HepG2 (cell line): ENCODE data around the gene YWHAQ. TPM values are rescaled to one million over a fixed set of nuclear protein-coding genes. Genes with fewer than 3 reads are reported as not detected.

Experiments used
- ATAC-seq: fragments of 200-7000 bp; cut with Tn5 transposase; 3 replicates; pipeline ENCODE4 v1.9.1; 2020; ENCODE audit warnings: mild to moderate bottlenecking, moderate library complexity
- BruUV-seq: library from RNA; stranded (reverse); fragments of 400-500 nt; replicated peaks from 2 replicates; lab custom pipeline; 2021; lab: Mats Ljungman, UMichigan
- CTCF ChIA-PET: fragments of 300-600 bp; formaldehyde crosslinking; extraction: SDS; loops from one replicate; lab custom pipeline; 2021; ENCODE audit warnings: low total read pairs, inconsistent platforms, low intra/inter-chr PET ratio; lab: Yijun Ruan, JAX
- POLR2A ChIA-PET: fragments of 350-600 bp; sonication (Branson Sonifier 250); formaldehyde crosslinking; loops from one replicate; lab custom pipeline; 2020; ENCODE audit warnings: antibody characterized with exemption, inconsistent platforms; lab: Yijun Ruan, JAX
- DNase-seq: peaks from one replicate; pipeline ENCODE4 v3.0.0-alpha.2; 2015; ENCODE audit warnings: low spot score
- FAIRE-seq: peaks from 3 replicates; lab custom pipeline; 2011; peaks lifted over from hg19 to GRCh38; lab: Jason Lieb, UNC
- H2AFZ ChIP-seq: one replicate; pipeline ENCODE4 v1.6.1; 2011; ENCODE audit warnings: low read length, inconsistent platforms
- H3K27ac ChIP-seq: fragments of 300-600 bp; 3 replicates; pipeline ENCODE4 v1.8.0; 2011; ENCODE audit warnings: mixed run types, mild to moderate bottlenecking, mixed read lengths, low read length, inconsistent platforms; ENCODE audit not compliant: insufficient read depth; ENCODE audit errors: extremely low read length
- H3K27me3 ChIP-seq, 2 experiments: fragments of 200-600 bp in 1 of 2; 2 replicates in 1 of 2; 3 replicates in 1 of 2; pipeline versions ENCODE4 v1.6.0 to v1.8.0; 2011; ENCODE audit warnings: low read length in 2 of 2, mild to moderate bottlenecking in 2 of 2, moderate library complexity in 2 of 2, inconsistent platforms in 1 of 2; ENCODE audit not compliant: insufficient read depth in 2 of 2, control insufficient read depth in 1 of 2
- H3K36me3 ChIP-seq, 2 experiments: fragments of 200-600 bp in 1 of 2; replicated peaks in 1 of 2; 2 replicates in 1 of 2; 3 replicates in 1 of 2; pipeline versions ENCODE4 v1.5.1 to v1.8.0; 2011; ENCODE audit warnings: low read length in 2 of 2, inconsistent platforms in 1 of 2; ENCODE audit not compliant: insufficient read depth in 2 of 2, control insufficient read depth in 1 of 2
- H3K4me1 ChIP-seq: 2 replicates; pipeline ENCODE4 v1.5.1; 2012; ENCODE audit warnings: low read length, inconsistent platforms; ENCODE audit not compliant: insufficient read depth
- H3K4me2 ChIP-seq: 2 replicates; pipeline ENCODE4 v1.6.0; 2011; ENCODE audit warnings: low read depth, low read length, inconsistent platforms
- H3K4me3 ChIP-seq, 3 experiments: fragments of 200-600 bp in 1 of 3; sonication (generic), shearing (Covaris generic) in 1 of 3; replicated peaks in 1 of 3; 2 replicates each; pipeline ENCODE4 v1.5.1; 2011 to 2016; ENCODE audit warnings: low read length in 3 of 3, inconsistent platforms in 2 of 3, low read depth in 2 of 3, mild to moderate bottlenecking in 2 of 3, control low read depth in 1 of 3, mixed read lengths in 1 of 3; ENCODE audit not compliant: insufficient read depth in 1 of 3
- H3K79me2 ChIP-seq: one replicate; pipeline ENCODE4 v1.6.1; 2011; ENCODE audit warnings: low read length, inconsistent platforms; ENCODE audit not compliant: insufficient read depth
- H3K9ac ChIP-seq: 2 replicates; pipeline ENCODE4 v1.6.0; 2011; ENCODE audit warnings: mild to moderate bottlenecking, low read depth, low read length, inconsistent platforms; ENCODE audit not compliant: insufficient read depth
- H3K9me3 ChIP-seq: 2 replicates; pipeline ENCODE4 v1.5.1; 2012; ENCODE audit warnings: mild to moderate bottlenecking, low read length
- H4K20me1 ChIP-seq: 2 replicates; pipeline ENCODE4 v1.6.0; 2011; ENCODE audit warnings: inconsistent platforms, mild to moderate bottlenecking, low read length, moderate library complexity; ENCODE audit not compliant: insufficient read depth
- FOXC1 ChIP-seq: sonication (generic); formaldehyde crosslinking; IDR thresholded peaks from 2 replicates; pipeline ENCODE4 v1.8.0; 2022; ENCODE audit warnings: mild to moderate bottlenecking, missing genetic modification reagents, borderline replicate concordance
- SAP130 ChIP-seq: IDR thresholded peaks from 2 replicates; pipeline ENCODE4 v1.6.1; 2016; ENCODE audit warnings: low read depth
- ZSCAN22 ChIP-seq: sonication (generic); formaldehyde crosslinking; IDR thresholded peaks from 2 replicates; pipeline ENCODE4 v1.4.0; 2020; ENCODE audit warnings: mild to moderate bottlenecking, missing genetic modification reagents
- WGBS: methylation state at CpG from one replicate; pipeline ENCODE4 v1.1.6; 2017; ENCODE audit warnings: low lambda C conversion rate; 5-methylcytosine and 5-hydroxymethylcytosine counted together
- in situ Hi-C: cut with HindIII; loops from 2 replicates; pipeline ENCODE4 v1.10.0; 2017; ENCODE audit warnings: low pct_unique_long_range_greater_than_20kb; ENCODE audit not compliant: extremely low pct_ligation_motif_present
- intact Hi-C: fragments of 100-400 bp; cut with micrococcal nuclease; formaldehyde crosslinking; loops from one replicate; pipeline ENCODE4 v1.10.0; 2022; ENCODE audit not compliant: unreplicated experiment
- polyA plus RNA-seq, 8 experiments: library from polyadenylated mRNA; depleted of rRNA in 3 of 8; stranded (reverse) in 7 of 8; unstranded in 1 of 8; fragments of >200 nt; fragmentation: Illumina TruSeq in 4 of 8; extraction: Trizol in 4 of 8; gene quantifications; 2 replicates each; pipeline versions ENCODE4 v1.2.1 to v1.2.3, GENCODE V29; 2011 to 2016; ENCODE audit warnings: low read depth in 4 of 8, missing spikeins in 1 of 8, mixed read lengths in 1 of 8; ENCODE audit not compliant: insufficient read depth in 1 of 8
- total RNA-seq, 5 experiments: library from RNA; depleted of rRNA; stranded (reverse); fragments of >200 nt; fragmentation: Illumina TruSeq; extraction: Trizol; gene quantifications; 2 replicates each; pipeline ENCODE4 v1.2.3, GENCODE V29; 2016; ENCODE audit warnings: low read depth in 1 of 5
- TF ChIP-seq, protein P1 (sequence below): sonication (generic); formaldehyde crosslinking; IDR thresholded peaks from 2 replicates; pipeline ENCODE4 v1.5.0; 2020; ENCODE audit warnings: mild to moderate bottlenecking, missing genetic modification reagents

YWHAQ gene
- total and polyA plus RNA-seq, 2 of the 13 experiments (the other 11 are each of a cell fraction or from before 2014, with no cell fraction given) = 160 to 304 TPM

GRCh38 chr2:9573013-9573720 lies 57.6 kb downstream of the YWHAQ start:
- Histone ChIP-seq H3K4me2 (no peak overlapping the region), H3K4me1 (peaks cover 9% of the 10 kb centered on the region; the same call in 1 of the 2 replicates), H3K9me3 (no peaks in the 10 kb centered on the region), H3K27ac (no peak overlapping the region), H4K20me1 (no peaks in the 10 kb centered on the region), H2AFZ (no peak overlapping the region), H3K9ac (no peak overlapping the region), H3K36me3 (no peaks in the 10 kb centered on the region), H3K79me2 (no peaks in the 10 kb centered on the region), H3K4me3 (no peak overlapping the region), H3K27me3 (no peaks in the 10 kb centered on the region)
- ChIA-PET CTCF (no interaction called here), POLR2A (interaction anchor here (1.4 kb wide), 1 partner anchor 17 kb away, joined by 5 read pairs; the partner anchor contains the start of gene ADAM17)
- in situ Hi-C loops (no loop called here), intact Hi-C loops (no loop called here)
- TF ChIP-seq, protein P1, sequence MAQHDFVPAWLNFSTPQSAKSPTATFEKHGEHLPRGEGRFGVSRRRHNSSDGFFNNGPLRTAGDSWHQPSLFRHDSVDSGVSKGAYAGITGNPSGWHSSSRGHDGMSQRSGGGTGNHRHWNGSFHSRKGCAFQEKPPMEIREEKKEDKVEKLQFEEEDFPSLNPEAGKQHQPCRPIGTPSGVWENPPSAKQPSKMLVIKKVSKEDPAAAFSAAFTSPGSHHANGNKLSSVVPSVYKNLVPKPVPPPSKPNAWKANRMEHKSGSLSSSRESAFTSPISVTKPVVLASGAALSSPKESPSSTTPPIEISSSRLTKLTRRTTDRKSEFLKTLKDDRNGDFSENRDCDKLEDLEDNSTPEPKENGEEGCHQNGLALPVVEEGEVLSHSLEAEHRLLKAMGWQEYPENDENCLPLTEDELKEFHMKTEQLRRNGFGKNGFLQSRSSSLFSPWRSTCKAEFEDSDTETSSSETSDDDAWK (CRISPR knock-in tag) = no peak
- no peak for TF ChIP-seq FOXC1 (CRISPR knock-in tag)
- TF ChIP-seq SAP130 (CRISPR knock-in tag) = no peak
- no peak for TF ChIP-seq ZSCAN22 (CRISPR knock-in tag)
- WGBS = 39% methylated on average over 1 of the region's 1 CpG
- ATAC-seq (no peak), FAIRE-seq (peak; percentile 26), DNase-seq (no peak)
- no TSS peak for BruUV-seq
